Mucosa of descending colon (tissue), 3 donors: ENCODE measurements around the gene MRPL23. TPM values are rescaled to one million over a fixed set of nuclear protein-coding genes. Genes with fewer than 3 reads are reported as not detected.

Experiments used
- ATAC-seq: fragments of 200-7000 bp; cut with Tn5 transposase; one replicate; pipeline ENCODE4 v1.9.1; 2020; ENCODE audit warnings: mild to moderate bottlenecking, moderate library complexity
- DNase-seq, 3 donors: peaks; one replicate each; pipeline ENCODE4 v3.0.0-alpha.2; 2020
- H3K36me3 ChIP-seq: fragments of 200-600 bp; one replicate; pipeline ENCODE4 v1.8.0; 2021; ENCODE audit warnings: low read depth, mild to moderate bottlenecking
- H3K4me1 ChIP-seq: fragments of 200-600 bp; one replicate; pipeline ENCODE4 v1.8.0; 2021; ENCODE audit warnings: low read depth, mild to moderate bottlenecking
- H3K4me3 ChIP-seq: fragments of 200-600 bp; one replicate; pipeline ENCODE4 v1.8.0; 2021; ENCODE audit warnings: mild to moderate bottlenecking
- H3K9me3 ChIP-seq: fragments of 200-600 bp; one replicate; pipeline ENCODE4 v1.8.0; 2021; ENCODE audit warnings: mild to moderate bottlenecking
- intact Hi-C, 2 donors: fragments of 100-400 bp; cut with DNase I in 1 of 2; cut with micrococcal nuclease in 1 of 2; formaldehyde crosslinking; loops; one replicate each; pipeline versions ENCODE4 v1.11.0 to v1.11.1; 2022; cut with DNase I, micrococcal nuclease
- total RNA-seq, 3 donors: library from RNA; stranded (reverse); fragmentation: NEBNext Ultra II Directional in 2 of 3; extraction: Animal tissue kit (Norgen Biotek cat#: 25700) in 2 of 3; gene quantifications; one replicate each; pipeline versions ENCODE4 v1.2.1 to v1.2.4, GENCODE V29; 2021 to 2023
- TF ChIP-seq, protein P1 (sequence below): fragments of 200-600 bp; IDR thresholded peaks from one replicate; pipeline ENCODE4 v1.8.0; 2022; ENCODE audit warnings: antibody characterized with exemption, mild to moderate bottlenecking
- donor health status: DM: no; HTN: no; CAD: no; lungs with moderate emphysema.
- donor health status: DM: no; HTN: no; CAD: no.
- donor health status: DM: no; HTN: yes; CAD: no.

MRPL23 gene
- total RNA-seq, 3 donors from 2014 or later, result 42.5 to 105 (median 56.1) TPM

DNA sequence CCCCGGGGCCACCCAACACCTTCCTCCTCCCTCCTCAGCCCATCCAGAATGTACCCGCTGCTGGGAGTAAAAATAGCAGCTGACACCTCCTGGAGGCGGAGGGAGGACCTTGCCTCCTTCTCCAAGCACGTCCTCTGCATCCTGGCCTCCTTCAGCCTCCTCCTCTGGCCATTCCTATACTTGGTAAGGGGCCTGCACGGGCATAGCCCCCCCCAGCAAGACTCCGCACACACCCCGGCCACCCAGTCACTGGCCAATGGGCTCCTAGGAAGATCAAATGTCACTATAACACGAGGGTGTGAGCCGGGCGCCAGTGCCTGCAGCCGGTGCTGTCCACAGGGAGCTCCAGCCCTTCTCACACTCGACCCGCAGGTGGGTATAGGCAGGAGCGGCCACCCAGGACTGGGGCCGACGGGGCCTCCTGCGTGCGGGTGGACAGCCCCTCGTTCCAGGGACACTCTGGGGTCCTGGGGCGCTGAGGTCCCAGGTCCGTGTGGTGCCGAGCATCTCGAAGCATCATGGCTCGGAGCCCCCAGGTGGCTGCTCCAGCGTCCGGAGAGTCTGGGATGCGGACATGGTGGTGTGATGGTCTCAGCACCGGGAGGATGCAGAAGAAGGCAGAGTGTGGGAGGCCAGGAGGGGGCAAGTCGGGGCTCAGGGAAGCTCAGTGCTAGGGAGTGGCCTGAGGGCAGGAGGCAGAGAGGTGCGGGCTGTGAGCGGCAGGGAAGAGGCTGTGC lies 27.6 kb upstream of the MRPL23 start, which contains the start of gene TNNT3:
Gene TNNT3, plus strand, starts transcription at position 313 of the 737 bp plus-strand sequence. CDS start 3,172 bp downstream, outside the sequence.
- Histone ChIP-seq H3K4me3 (no peak within 1 kb of the TSS), H3K9me3 (no peaks in the 10 kb centered on the region), H3K4me1 (no peaks in the 10 kb centered on the region), H3K36me3 (no peaks in the 10 kb centered on the region)
- TF ChIP-seq, protein P1, sequence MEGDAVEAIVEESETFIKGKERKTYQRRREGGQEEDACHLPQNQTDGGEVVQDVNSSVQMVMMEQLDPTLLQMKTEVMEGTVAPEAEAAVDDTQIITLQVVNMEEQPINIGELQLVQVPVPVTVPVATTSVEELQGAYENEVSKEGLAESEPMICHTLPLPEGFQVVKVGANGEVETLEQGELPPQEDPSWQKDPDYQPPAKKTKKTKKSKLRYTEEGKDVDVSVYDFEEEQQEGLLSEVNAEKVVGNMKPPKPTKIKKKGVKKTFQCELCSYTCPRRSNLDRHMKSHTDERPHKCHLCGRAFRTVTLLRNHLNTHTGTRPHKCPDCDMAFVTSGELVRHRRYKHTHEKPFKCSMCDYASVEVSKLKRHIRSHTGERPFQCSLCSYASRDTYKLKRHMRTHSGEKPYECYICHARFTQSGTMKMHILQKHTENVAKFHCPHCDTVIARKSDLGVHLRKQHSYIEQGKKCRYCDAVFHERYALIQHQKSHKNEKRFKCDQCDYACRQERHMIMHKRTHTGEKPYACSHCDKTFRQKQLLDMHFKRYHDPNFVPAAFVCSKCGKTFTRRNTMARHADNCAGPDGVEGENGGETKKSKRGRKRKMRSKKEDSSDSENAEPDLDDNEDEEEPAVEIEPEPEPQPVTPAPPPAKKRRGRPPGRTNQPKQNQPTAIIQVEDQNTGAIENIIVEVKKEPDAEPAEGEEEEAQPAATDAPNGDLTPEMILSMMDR, result no peak
- intact Hi-C loops, result no loop called here
- ATAC-seq (no peak), DNase-seq (no peak)

- TF ChIP-seq, protein P1, result no peak
- H3K9me3 ChIP-seq, result no peaks in the 10 kb centered on the region
Observed at GRCh38 chr11:1920128-1920908, 26.8 kb upstream of the MRPL23 start.

DNA sequence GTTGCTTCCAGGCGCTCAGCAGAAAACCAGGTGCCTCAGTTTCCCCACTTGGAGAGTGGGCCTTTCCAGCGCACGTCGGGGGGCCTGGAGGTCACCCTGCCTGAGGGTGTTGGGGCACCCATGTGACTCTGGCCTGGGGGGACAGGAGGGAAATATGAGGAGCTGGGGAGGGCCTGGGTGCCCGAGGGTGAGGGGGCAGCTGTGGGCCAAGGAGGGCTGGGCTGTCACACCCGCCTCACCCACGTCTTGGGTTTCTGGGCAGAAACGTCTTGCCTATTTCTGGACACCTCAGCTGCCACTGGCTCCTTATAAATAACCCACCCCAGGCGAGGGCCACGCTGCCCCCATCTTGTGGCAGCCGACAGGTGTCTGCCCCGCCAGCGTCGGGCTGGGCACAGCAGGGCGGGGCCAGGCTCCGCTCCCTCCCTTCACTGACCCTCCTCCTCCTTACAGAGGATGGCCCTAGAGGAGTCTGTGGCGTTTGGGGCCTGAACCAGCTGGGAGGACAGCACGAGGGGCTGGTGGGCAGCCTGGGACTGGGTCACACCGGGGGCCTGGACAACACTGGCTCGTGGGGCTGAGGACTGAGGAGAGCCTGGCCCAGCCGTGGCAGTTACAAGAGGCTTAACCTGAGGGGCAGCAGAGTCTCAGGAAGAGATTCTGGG lies 26.1 kb upstream of the MRPL23 start:
- intact Hi-C loops, result no loop called here
- no peak for DNase-seq
- Histone ChIP-seq H3K9me3 (no peaks in the 10 kb centered on the region), H3K4me1 (no peaks in the 10 kb centered on the region), H3K4me3 (no peak overlapping the region), H3K36me3 (no peaks in the 10 kb centered on the region)
- TF ChIP-seq, protein P1, result no peak
- peak; percentile 14 for ATAC-seq

More at GRCh38 chr11:1920128-1920908, 26.8 kb upstream of the MRPL23 start:
- Histone ChIP-seq H3K4me3 (no peak overlapping the region), H3K36me3 (no peaks in the 10 kb centered on the region), H3K4me1 (no peaks in the 10 kb centered on the region)
- intact Hi-C loops, result no loop called here
- no peak for DNase-seq
- no peak for ATAC-seq

DNA sequence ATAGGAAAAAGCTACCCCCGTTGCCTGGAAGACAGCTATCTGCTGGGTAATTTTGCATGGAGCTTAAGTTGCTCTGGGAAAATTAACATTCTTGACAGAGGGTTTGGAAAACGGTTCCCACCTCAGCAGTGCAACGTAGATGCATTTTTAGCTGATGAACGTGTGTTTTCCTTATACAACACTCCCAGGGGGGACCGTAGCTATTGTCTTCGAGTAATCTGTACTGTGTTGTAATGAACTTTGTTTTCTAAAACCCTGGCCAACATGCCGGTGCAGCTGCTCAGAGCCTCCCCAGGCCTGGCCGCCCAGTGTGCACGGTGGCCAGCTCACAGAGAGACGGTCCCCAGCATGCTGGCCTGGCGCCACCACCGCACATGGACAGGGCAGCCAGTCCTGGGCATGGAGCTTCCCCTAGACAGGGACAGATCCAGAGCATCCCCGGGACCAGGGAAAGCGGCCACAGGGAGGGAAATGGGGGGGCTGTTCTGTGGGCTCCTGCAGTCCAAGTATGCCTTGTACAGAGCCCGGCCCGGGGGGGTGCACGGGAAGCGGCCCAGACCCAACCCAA lies 25.5 kb upstream of the MRPL23 start:
- DNase-seq (no peak), ATAC-seq (no peak)
- intact Hi-C loops, result no loop called here
- TF ChIP-seq, protein P1, result no peak
- Histone ChIP-seq H3K4me1 (no peaks in the 10 kb centered on the region), H3K4me3 (no peak overlapping the region), H3K36me3 (no peaks in the 10 kb centered on the region), H3K9me3 (no peaks in the 10 kb centered on the region)

- TF ChIP-seq, protein P1, result no peak
- Histone ChIP-seq H3K9me3 (no peaks in the 10 kb centered on the region), H3K4me3 (no peak overlapping the region), H3K36me3 (no peaks in the 10 kb centered on the region), H3K4me1 (no peaks in the 10 kb centered on the region)
- no peak for ATAC-seq
- peak in 1 of 3 donors; percentile 49 for DNase-seq
- intact Hi-C loops, result no loop called here
Observed at GRCh38 chr11:1922481-1923081, 24.6 kb upstream of the MRPL23 start.
